ENCODE measurements around the gene VWA3B. TPM values are rescaled to one million over a fixed set of nuclear protein-coding genes. Genes with fewer than 3 reads are reported as not detected.
A peak's percentile ranks its signal among the peaks of the same experiment; 100 is the strongest.

Gene VWA3B
- total RNA-seq, 6 experiments from 2014 or later, result 0.09 to 0.24 (median 0.13) TPM; not detected in 2

DNA sequence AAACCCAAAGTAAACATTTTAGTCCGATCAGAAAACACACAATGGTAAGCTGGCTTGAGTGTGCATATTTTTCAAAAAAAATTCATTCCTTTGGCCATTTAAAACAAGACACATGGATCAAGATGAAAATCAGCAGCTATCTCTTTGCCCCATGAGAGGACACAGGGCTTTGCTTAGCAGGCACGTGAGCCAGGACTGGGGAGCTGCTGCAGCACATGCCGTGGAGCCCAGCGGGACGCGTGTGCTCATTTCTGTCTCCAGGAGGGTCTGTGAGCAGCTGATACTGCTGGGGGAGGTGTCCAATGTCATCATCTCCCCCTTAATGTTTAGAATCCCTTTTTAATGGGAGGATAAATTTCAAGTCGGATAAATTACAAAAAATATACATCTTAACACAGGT lies 209.5 kb downstream of the VWA3B start:
- no peaks in the 10 kb centered on the region for H3K9me3 ChIP-seq
- TF ChIP-seq, protein P1, sequence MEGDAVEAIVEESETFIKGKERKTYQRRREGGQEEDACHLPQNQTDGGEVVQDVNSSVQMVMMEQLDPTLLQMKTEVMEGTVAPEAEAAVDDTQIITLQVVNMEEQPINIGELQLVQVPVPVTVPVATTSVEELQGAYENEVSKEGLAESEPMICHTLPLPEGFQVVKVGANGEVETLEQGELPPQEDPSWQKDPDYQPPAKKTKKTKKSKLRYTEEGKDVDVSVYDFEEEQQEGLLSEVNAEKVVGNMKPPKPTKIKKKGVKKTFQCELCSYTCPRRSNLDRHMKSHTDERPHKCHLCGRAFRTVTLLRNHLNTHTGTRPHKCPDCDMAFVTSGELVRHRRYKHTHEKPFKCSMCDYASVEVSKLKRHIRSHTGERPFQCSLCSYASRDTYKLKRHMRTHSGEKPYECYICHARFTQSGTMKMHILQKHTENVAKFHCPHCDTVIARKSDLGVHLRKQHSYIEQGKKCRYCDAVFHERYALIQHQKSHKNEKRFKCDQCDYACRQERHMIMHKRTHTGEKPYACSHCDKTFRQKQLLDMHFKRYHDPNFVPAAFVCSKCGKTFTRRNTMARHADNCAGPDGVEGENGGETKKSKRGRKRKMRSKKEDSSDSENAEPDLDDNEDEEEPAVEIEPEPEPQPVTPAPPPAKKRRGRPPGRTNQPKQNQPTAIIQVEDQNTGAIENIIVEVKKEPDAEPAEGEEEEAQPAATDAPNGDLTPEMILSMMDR (IDR thresholded peaks at IDR 0.05), result no peak
- no peak for TF ChIP-seq POLR2A (IDR thresholded peaks at IDR 0.05)
- ATAC-seq (peak; percentile 9 to 55 (median 47)), DNase-seq (peak in 2 of 3 donors; percentile 62 to 70)
- H3K27me3 ChIP-seq, result no peaks in the 10 kb centered on the region
- peak overlapping the region; percentile 68 to 84 (median 83) for H3K27ac ChIP-seq
- intact Hi-C loops (cut with DNase I), result no loop called here
- no peaks in the 10 kb centered on the region for H3K36me3 ChIP-seq
- H3K4me3 ChIP-seq, result peak overlapping the region in 1 of 3 donors; percentile 6
- H3K4me1 ChIP-seq, result peaks cover 0 to 27% (median 10%) of the 10 kb centered on the region in 4 donors
- 26% methylated on average over 7 of the region's 7 CpGs for WGBS (ENCODE audit: insufficient coverage, low coverage, low lambda C conversion rate, missing lambda C conversion rate)

DNA sequence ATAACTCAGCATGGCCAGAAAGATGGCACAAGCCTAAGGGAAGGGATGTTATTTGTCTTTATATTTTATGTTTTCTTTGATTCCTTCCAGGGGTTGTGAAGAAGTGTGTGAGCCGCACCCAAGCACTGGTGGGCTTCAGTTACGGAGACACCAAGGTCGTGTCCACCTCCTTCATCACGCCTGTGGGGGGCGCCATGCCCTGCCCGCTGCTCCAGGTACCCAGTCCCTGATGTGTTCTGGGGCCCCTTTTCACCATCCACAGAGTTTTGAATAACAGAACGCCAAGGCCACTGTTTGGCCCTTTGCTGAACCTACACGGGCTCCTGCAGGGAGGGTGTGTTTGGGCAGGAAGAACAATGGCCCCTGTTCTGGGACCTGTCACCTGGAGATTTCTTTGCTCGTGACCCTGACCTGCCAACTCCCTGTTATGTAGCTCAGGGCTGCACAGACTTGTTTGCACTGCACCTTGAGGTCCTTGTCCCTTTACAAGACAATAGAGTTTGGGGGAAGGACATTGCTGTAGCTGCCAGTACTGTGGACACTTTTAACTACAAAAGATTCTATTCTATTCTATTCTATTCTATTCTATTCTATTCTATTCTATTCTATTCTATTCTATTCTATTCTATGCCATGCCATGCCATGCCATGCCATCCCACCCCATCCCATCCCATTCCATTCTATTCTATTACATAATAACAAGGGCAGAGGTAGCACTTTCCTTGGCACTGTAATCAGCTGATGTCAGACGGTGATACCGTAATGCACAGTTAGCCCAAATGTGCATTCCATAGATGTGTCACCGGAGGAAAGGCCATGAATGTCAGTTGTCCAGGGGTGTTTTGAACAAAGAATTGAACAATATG lies 211.1 kb downstream of the VWA3B start:
- TF ChIP-seq, protein P1 (IDR thresholded peaks at IDR 0.05), result no peak
- TF ChIP-seq POLR2A (IDR thresholded peaks at IDR 0.05), result no peak
- Histone ChIP-seq H3K27ac (no peak overlapping the region), H3K27me3 (no peaks in the 10 kb centered on the region), H3K36me3 (no peaks in the 10 kb centered on the region), H3K4me3 (no peak overlapping the region), H3K4me1 (peaks cover 0 to 27% (median 10%) of the 10 kb centered on the region in 4 donors), H3K9me3 (no peaks in the 10 kb centered on the region)
- DNase-seq (no peak), ATAC-seq (no peak)
- 78% methylated on average over 5 of the region's 12 CpGs for WGBS (ENCODE audit: insufficient coverage, low coverage, low lambda C conversion rate, missing lambda C conversion rate)
- intact Hi-C loops (cut with DNase I), result no loop called here

DNA sequence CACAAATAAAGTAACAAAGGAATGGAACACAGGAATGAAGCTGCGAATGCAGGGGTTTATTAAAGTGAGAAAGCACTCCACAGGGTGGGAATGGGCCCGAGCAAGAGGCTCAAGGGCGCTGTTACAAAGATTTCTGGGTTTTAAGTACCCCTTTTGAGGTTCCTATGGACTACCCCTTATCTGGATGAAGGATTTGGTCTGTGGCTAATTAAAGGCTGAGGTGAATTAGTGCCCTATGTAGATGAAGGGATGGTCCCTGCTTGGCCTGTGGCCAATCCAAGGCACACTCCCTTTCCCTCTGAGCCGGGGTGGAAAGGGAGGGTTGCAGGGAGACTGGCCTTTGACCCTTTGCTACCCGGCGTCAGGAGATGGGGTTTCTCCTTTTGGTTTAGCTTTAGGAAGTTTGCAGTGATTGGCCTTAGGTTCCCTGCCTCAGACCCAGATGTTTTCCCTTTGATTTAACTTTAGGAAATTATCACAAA lies 211.8 kb downstream of the VWA3B start:
- intact Hi-C loops (cut with DNase I), result no loop called here
- no peaks in the 10 kb centered on the region for H3K27me3 ChIP-seq
- no peak overlapping the region for H3K4me3 ChIP-seq
- H3K4me1 ChIP-seq, result peaks cover 0 to 27% (median 10%) of the 10 kb centered on the region in 4 donors
- no peak overlapping the region for H3K27ac ChIP-seq
- DNase-seq, result no peak
- no peak for TF ChIP-seq POLR2A (IDR thresholded peaks at IDR 0.05)
- TF ChIP-seq, protein P1 (IDR thresholded peaks at IDR 0.05), result no peak
- 53% methylated on average over 5 of the region's 6 CpGs for WGBS (ENCODE audit: insufficient coverage, low coverage, low lambda C conversion rate, missing lambda C conversion rate)
- ATAC-seq, result no peak
- H3K9me3 ChIP-seq, result no peaks in the 10 kb centered on the region
- H3K36me3 ChIP-seq, result no peaks in the 10 kb centered on the region

DNA sequence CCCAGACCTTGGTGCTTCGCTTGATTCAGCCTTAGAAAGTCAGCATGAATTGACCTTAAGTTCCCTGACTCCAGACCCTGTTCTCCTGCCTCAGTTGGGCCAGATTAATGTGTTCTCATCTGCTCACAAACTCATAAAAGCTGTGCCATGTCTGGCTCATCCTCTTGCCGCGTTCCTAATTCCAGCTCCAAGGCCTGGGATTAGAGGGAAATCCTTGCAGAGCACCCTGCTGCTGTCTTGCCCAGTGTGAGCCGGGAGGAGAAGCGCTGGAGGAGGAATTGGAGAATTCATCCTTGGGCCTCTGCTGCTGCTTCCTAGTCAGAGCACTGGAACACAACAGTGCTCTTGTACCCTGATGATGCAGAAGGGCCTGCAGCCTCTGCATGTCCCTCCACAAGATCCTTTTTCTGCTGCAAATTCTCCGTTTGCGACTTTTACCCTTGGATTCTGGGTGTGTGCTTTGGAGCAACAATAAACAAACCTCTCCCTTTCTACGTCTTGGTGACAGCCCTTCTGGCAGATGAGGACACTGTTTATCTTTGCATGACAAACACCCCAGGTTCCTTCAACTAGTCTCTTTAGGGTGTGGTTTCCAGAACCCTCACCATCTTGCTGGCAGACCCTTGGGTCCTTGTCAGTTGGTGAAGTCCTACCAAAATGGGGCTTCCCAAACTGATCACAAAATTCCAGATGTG lies 212.4 kb downstream of the VWA3B start:
- ATAC-seq (no peak), DNase-seq (no peak)
- intact Hi-C loops (cut with DNase I), result no loop called here
- H3K9me3 ChIP-seq, result no peaks in the 10 kb centered on the region
- peaks cover 0 to 24% (median 9%) of the 10 kb centered on the region in 4 donors for H3K4me1 ChIP-seq
- TF ChIP-seq, protein P1 (IDR thresholded peaks at IDR 0.05), result no peak
- TF ChIP-seq POLR2A (IDR thresholded peaks at IDR 0.05), result no peak
- H3K27ac ChIP-seq, result no peak overlapping the region
- no peak overlapping the region for H3K4me3 ChIP-seq
- no peaks in the 10 kb centered on the region for H3K27me3 ChIP-seq
- no peaks in the 10 kb centered on the region for H3K36me3 ChIP-seq
- WGBS (ENCODE audit: insufficient coverage, low coverage, low lambda C conversion rate, missing lambda C conversion rate), result 77% methylated on average over 4 of the region's 8 CpGs
